ENCODE measurements around the gene CPNE4.
"Not testable (repeated sequence)": the region's sequence is repeated elsewhere in the genome, so short reads cannot be mapped to it uniquely, and the experiment has no call there.

Gene CPNE4

GRCh38 chr3:131957511-131957910, 77.3 kb downstream of the CPNE4 start:
- no peak for DNase-seq

GRCh38 chr3:131948806-131949205, 86.0 kb downstream of the CPNE4 start:
- no peak for DNase-seq

- no peak for DNase-seq
These were observed 90.1 kb downstream of the CPNE4 start for GRCh38 chr3:131944676-131945075.

- no peak for DNase-seq
These were observed 101.1 kb downstream of the CPNE4 start for GRCh38 chr3:131933665-131934064.

GRCh38 chr3:131928593-131928992, 106.2 kb downstream of the CPNE4 start:
- no peak for DNase-seq

- no peak for DNase-seq
These were observed 109.2 kb downstream of the CPNE4 start for GRCh38 chr3:131925571-131925970.

GRCh38 chr3:131922356-131922755, 112.5 kb downstream of the CPNE4 start:
- DNase-seq: no peak

- DNase-seq: no peak
These were observed 117.8 kb downstream of the CPNE4 start for GRCh38 chr3:131917006-131917405.

GRCh38 chr3:131914090-131914691, 120.6 kb downstream of the CPNE4 start:
- no peak for DNase-seq

GRCh38 chr3:131912255-131912654, 122.6 kb downstream of the CPNE4 start:
- DNase-seq: no peak

GRCh38 chr3:131907796-131908195, 127.0 kb downstream of the CPNE4 start:
- no peak for DNase-seq

GRCh38 chr3:131903988-131904415, 130.8 kb downstream of the CPNE4 start:
- no peak for DNase-seq

GRCh38 chr3:131901686-131902085, 133.1 kb downstream of the CPNE4 start:
- no peak for DNase-seq

GRCh38 chr3:131900891-131901290, 133.9 kb downstream of the CPNE4 start:
- no peak for DNase-seq

GRCh38 chr3:131899021-131899420, 135.8 kb downstream of the CPNE4 start:
- no peak for DNase-seq

GRCh38 chr3:131898346-131898745, 136.5 kb downstream of the CPNE4 start:
- DNase-seq: no peak

- no peak for DNase-seq
These were observed 138.5 kb downstream of the CPNE4 start for GRCh38 chr3:131896285-131896684.

- DNase-seq: no peak
These were observed 139.0 kb downstream of the CPNE4 start for GRCh38 chr3:131895766-131896165.

- DNase-seq: no peak
These were observed 142.5 kb downstream of the CPNE4 start for GRCh38 chr3:131892331-131892730.

- DNase-seq: not testable (repeated sequence)
These were observed 148.9 kb downstream of the CPNE4 start for GRCh38 chr3:131885871-131886270.

GRCh38 chr3:131883711-131884407, 151.0 kb downstream of the CPNE4 start:
- no peak for DNase-seq

- DNase-seq: no peak
These were observed 151.7 kb downstream of the CPNE4 start for GRCh38 chr3:131883086-131883485.

GRCh38 chr3:131881777-131882176, 153.0 kb downstream of the CPNE4 start:
- DNase-seq: no peak

- DNase-seq: no peak
These were observed 153.9 kb downstream of the CPNE4 start for GRCh38 chr3:131880948-131881347.

GRCh38 chr3:131868203-131868602, 166.6 kb downstream of the CPNE4 start:
- DNase-seq: no peak

Measured in NCI-H748 treated with DMSO at 0.1 percent for 48 hours (cell line).